GM21528 (cell line): Measurements from ENCODE around the gene CCDC71L.

Experiments used
- ATAC-seq: cut with Tn5 transposase; IDR thresholded peaks from one replicate; pipeline ENCODE4 v1.9.1; 2021; ENCODE audit warnings: mild to moderate bottlenecking, moderate library complexity; ENCODE audit not compliant: unreplicated experiment, low FRiP score

CCDC71L gene

GRCh38 chr7:106626376-106627164 is 34.4 kb downstream of the CCDC71L start:
- no peak for ATAC-seq

- no peak for ATAC-seq
Observed at GRCh38 chr7:106625678-106626301, 35.2 kb downstream of the CCDC71L start.

GRCh38 chr7:106623853-106624252 is 37.1 kb downstream of the CCDC71L start:
- no peak for ATAC-seq

GRCh38 chr7:106623315-106623660 is 37.7 kb downstream of the CCDC71L start:
- ATAC-seq: no peak

- ATAC-seq: no peak
Observed at GRCh38 chr7:106622654-106623314, 38.2 kb downstream of the CCDC71L start.

GRCh38 chr7:106621393-106622132 is 39.4 kb downstream of the CCDC71L start:
- no peak for ATAC-seq

- ATAC-seq: no peak
Observed at GRCh38 chr7:106620676-106621075, 40.3 kb downstream of the CCDC71L start.

- ATAC-seq: no peak
Observed at GRCh38 chr7:106620034-106620433, 40.9 kb downstream of the CCDC71L start.

GRCh38 chr7:106619213-106619612 is 41.7 kb downstream of the CCDC71L start:
- no peak for ATAC-seq

- no peak for ATAC-seq
Observed at GRCh38 chr7:106618480-106618879, 42.5 kb downstream of the CCDC71L start.

GRCh38 chr7:106617860-106618259 is 43.1 kb downstream of the CCDC71L start:
- no peak for ATAC-seq

GRCh38 chr7:106616708-106617051 is 44.3 kb downstream of the CCDC71L start:
- no peak for ATAC-seq

GRCh38 chr7:106615808-106616707 is 44.9 kb downstream of the CCDC71L start:
- ATAC-seq: no peak

- no peak for ATAC-seq
Observed at GRCh38 chr7:106614751-106615150, 46.2 kb downstream of the CCDC71L start.

GRCh38 chr7:106613848-106614560 is 47.0 kb downstream of the CCDC71L start:
- no peak for ATAC-seq

GRCh38 chr7:106613279-106613678 is 47.7 kb downstream of the CCDC71L start:
- ATAC-seq: no peak

- no peak for ATAC-seq
Observed at GRCh38 chr7:106612432-106612831, 48.5 kb downstream of the CCDC71L start.

GRCh38 chr7:106611911-106612310 is 49.0 kb downstream of the CCDC71L start:
- ATAC-seq: no peak
